Keratinocyte (primary cell): ENCODE measurements around the gene HPX.

Source experiments
- CTCF ChIP-seq, 3 experiments: IDR thresholded peaks in 1 of 3; conservative IDR thresholded peaks in 1 of 3; optimal IDR thresholded peaks in 1 of 3; 2 replicates in 2 of 3; 3 replicates in 1 of 3; pipeline versions ENCODE3 to v1.5.1; 2011; ENCODE audit warnings: low read length in 3 of 3, mild to moderate bottlenecking in 3 of 3, moderate library complexity in 2 of 3, control low read depth in 1 of 3, inconsistent platforms in 1 of 3; ENCODE audit not compliant: insufficient read depth in 2 of 3; ENCODE audit errors: extremely low read depth in 1 of 3
- EZH2 ChIP-seq: IDR thresholded peaks from one replicate; pipeline ENCODE4 v1.6.1; 2012; ENCODE audit warnings: inconsistent platforms, mild to moderate bottlenecking, low read length, moderate library complexity

- no peak for TF ChIP-seq CTCF (optimal IDR thresholded peaks at IDR 0.05 in 1 of 3, IDR thresholded peaks at IDR 0.05 in 1 of 3, conservative IDR thresholded peaks at IDR 0.05 in 1 of 3; ENCODE audit: extremely low read depth in 1 of 3, insufficient read depth in 2 of 3, low read length in 3 of 3)
- no peak for TF ChIP-seq EZH2
Measured at GRCh38 chr11:6411594-6412031, 29.2 kb downstream of the HPX start.
